ENCODE results near the gene KCTD11. TPM values are rescaled to one million over a fixed set of nuclear protein-coding genes. Genes with fewer than 3 reads are reported as not detected.

KCTD11 gene
- total and polyA plus RNA-seq, 2 of the 13 experiments (the other 11 are each of a cell fraction or from before 2014, with no cell fraction given) = 1.6 to 2.6 TPM

DNA sequence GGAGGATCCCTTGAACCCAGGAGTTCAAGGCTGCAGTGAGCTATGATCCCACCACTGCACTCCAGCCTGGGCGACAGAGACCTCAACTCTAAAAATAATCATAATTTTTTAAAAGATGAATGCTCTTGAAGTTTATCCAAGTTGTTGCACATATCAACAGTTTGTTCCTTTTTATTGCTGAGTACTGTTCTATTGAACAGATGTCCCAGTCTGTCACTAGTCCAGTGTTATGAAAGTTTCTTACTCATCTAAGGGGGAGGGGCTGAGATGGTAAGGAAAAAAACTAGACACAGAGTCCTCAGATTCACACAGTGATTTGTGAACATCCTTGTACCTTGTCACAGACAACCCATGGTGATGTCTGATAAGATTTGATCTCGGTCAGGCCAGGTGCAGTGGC is 11.8 kb upstream of the KCTD11 start:
- Histone ChIP-seq H3K27ac (ENCODE audit: extremely low read length, insufficient read depth, low read length) (no peak overlapping the region), H3K4me3 (replicated peaks in 1 of 3; ENCODE audit: insufficient read depth in 1 of 3, low read depth in 2 of 3, low read length in 3 of 3) (no peak overlapping the region), H3K79me2 (ENCODE audit: insufficient read depth, low read length) (no peaks in the 10 kb centered on the region), H3K36me3 (replicated peaks in 1 of 2; ENCODE audit: control insufficient read depth in 1 of 2, insufficient read depth in 2 of 2, low read length in 2 of 2) (no peaks in the 10 kb centered on the region), H3K4me2 (ENCODE audit: low read depth, low read length) (no peak overlapping the region), H2AFZ (ENCODE audit: low read length) (no peak overlapping the region), H4K20me1 (ENCODE audit: insufficient read depth, low read length) (no peaks in the 10 kb centered on the region), H3K9me3 (ENCODE audit: low read length) (no peaks in the 10 kb centered on the region), H3K9ac (ENCODE audit: insufficient read depth, low read depth, low read length) (no peak overlapping the region), H3K4me1 (ENCODE audit: insufficient read depth, low read length) (peaks cover 23% of the 10 kb centered on the region), H3K27me3 (ENCODE audit: control insufficient read depth in 1 of 2, insufficient read depth in 2 of 2, low read length in 2 of 2) (peaks cover 3 to 26% of the 10 kb centered on the region in 2 experiments; a peak in 3 of 5 replicates)
- in situ Hi-C loops (cut with HindIII; ENCODE audit: extremely low pct_ligation_motif_present, low pct_unique_long_range_greater_than_20kb) = no loop called here
- no TSS peak for BruUV-seq (replicated peaks)
- FAIRE-seq (no peak), DNase-seq (ENCODE audit: low spot score) (no peak), ATAC-seq (no peak)
- TF ChIP-seq TCF12 (IDR thresholded peaks at IDR 0.05) (no peak), TCF12 (CRISPR knock-in tag; IDR thresholded peaks at IDR 0.05) (no peak), ERF (CRISPR knock-in tag; IDR thresholded peaks at IDR 0.05) (no peak), ZNF121 (CRISPR knock-in tag; IDR thresholded peaks at IDR 0.05) (no peak)
- CTCF ChIA-PET (ENCODE audit: low intra/inter-chr PET ratio, low total read pairs) = no interaction called here
- 2% methylated on average over 2 of the region's 2 CpGs for WGBS (ENCODE audit: low lambda C conversion rate)
- intact Hi-C loops (cut with micrococcal nuclease; ENCODE audit: unreplicated experiment) = no loop called here
- POLR2A ChIA-PET = interaction anchor here (3.6 kb wide), 1 partner anchor 11 kb away, joined by 9 read pairs; the partner anchor contains the start of gene NEURL4

DNA sequence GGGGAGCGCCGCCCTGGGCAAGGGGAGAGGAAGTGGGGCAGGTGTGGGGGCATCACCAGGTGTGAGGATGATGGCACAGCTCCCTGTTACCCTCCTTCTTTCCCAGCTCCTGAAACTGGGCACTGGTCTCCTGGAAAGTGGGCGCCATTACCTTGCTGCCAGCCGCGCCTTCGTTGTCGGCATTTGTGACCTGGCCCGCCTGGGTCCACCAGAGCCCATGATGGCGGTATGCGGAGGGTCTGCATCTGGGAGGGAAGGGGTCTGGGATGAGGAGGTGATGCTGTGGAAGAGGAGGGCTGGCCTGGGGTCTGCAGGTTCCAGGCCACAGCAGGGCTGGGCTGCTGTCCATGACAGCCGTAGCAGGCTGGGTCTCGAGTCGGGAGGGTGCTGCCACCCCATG is 10.1 kb upstream of the KCTD11 start:
- DNase-seq (ENCODE audit: low spot score) (no peak), ATAC-seq (no peak), FAIRE-seq (no peak)
- ChIA-PET CTCF (ENCODE audit: low intra/inter-chr PET ratio, low total read pairs) (no interaction called here), POLR2A (interaction anchor here (3.6 kb wide), 1 partner anchor 12 kb away, joined by 9 read pairs; the partner anchor contains the start of gene NEURL4)
- H3K79me2 ChIP-seq (ENCODE audit: insufficient read depth, low read length) = no peaks in the 10 kb centered on the region
- in situ Hi-C loops (cut with HindIII; ENCODE audit: extremely low pct_ligation_motif_present, low pct_unique_long_range_greater_than_20kb) = no loop called here
- H3K4me2 ChIP-seq (ENCODE audit: low read depth, low read length) = no peak overlapping the region
- H4K20me1 ChIP-seq (ENCODE audit: insufficient read depth, low read length) = no peaks in the 10 kb centered on the region
- H3K36me3 ChIP-seq (replicated peaks in 1 of 2; ENCODE audit: control insufficient read depth in 1 of 2, insufficient read depth in 2 of 2, low read length in 2 of 2) = no peaks in the 10 kb centered on the region
- H3K27me3 ChIP-seq (ENCODE audit: control insufficient read depth in 1 of 2, insufficient read depth in 2 of 2, low read length in 2 of 2) = peaks cover 3 to 26% of the 10 kb centered on the region in 2 experiments; a peak in 3 of 5 replicates
- no peak for TF ChIP-seq ZNF24 (IDR thresholded peaks at IDR 0.05)
- TF ChIP-seq, protein P1, sequence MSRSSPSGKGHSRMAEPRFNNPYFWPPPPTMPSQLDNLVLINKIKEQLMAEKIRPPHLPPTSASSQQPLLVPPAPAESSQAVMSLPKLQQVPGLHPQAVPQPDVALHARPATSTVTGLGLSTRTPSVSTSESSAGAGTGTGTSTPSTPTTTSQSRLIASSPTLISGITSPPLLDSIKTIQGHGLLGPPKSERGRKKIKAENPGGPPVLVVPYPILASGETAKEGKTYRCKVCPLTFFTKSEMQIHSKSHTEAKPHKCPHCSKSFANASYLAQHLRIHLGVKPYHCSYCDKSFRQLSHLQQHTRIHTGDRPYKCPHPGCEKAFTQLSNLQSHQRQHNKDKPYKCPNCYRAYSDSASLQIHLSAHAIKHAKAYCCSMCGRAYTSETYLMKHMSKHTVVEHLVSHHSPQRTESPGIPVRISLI (CRISPR knock-in tag; IDR thresholded peaks at IDR 0.05; ENCODE audit: borderline replicate concordance) = no peak
- no peak for TF ChIP-seq ZNF850 (CRISPR knock-in tag; conservative IDR thresholded peaks at IDR 0.05)
- no peak for TF ChIP-seq ZNF883 (CRISPR knock-in tag; IDR thresholded peaks at IDR 0.05; ENCODE audit: not compliant biosample characterization)
- no peak for TF ChIP-seq GATAD2A (CRISPR knock-in tag; IDR thresholded peaks at IDR 0.05)
- BruUV-seq (replicated peaks) = no TSS peak
- H3K27ac ChIP-seq (ENCODE audit: extremely low read length, insufficient read depth, low read length) = no peak overlapping the region
- H3K9ac ChIP-seq (ENCODE audit: insufficient read depth, low read depth, low read length) = no peak overlapping the region
- intact Hi-C loops (cut with micrococcal nuclease; ENCODE audit: unreplicated experiment) = no loop called here
- H3K9me3 ChIP-seq (ENCODE audit: low read length) = no peaks in the 10 kb centered on the region
- H3K4me3 ChIP-seq (replicated peaks in 1 of 3; ENCODE audit: insufficient read depth in 1 of 3, low read depth in 2 of 3, low read length in 3 of 3) = no peak overlapping the region
- H3K4me1 ChIP-seq (ENCODE audit: insufficient read depth, low read length) = peaks cover 25% of the 10 kb centered on the region
- H2AFZ ChIP-seq (ENCODE audit: low read length) = no peak overlapping the region
- 83% methylated on average over 13 of the region's 13 CpGs for WGBS (ENCODE audit: low lambda C conversion rate)
